GM12872 (cell line): ENCODE data around the gene DNAJC4.
A peak's percentile ranks its signal among the peaks of the same experiment; 100 is the strongest.

Experiments
- CTCF ChIP-seq: IDR thresholded peaks from 3 replicates; pipeline ENCODE4 v1.5.1; 2011; ENCODE audit warnings: low read depth, mild to moderate bottlenecking, low read length, moderate library complexity; ENCODE audit not compliant: insufficient read depth

DNAJC4 gene

GRCh38 chr11:64249563-64250414 lies 19.4 kb downstream of the DNAJC4 start:
- TF ChIP-seq CTCF: no peak

- TF ChIP-seq CTCF: no peak
These were observed 20.2 kb downstream of the DNAJC4 start for GRCh38 chr11:64250415-64251015.

- peak; percentile 64 for TF ChIP-seq CTCF
These were observed 20.8 kb downstream of the DNAJC4 start, which contains the start of gene PLCB3 for GRCh38 chr11:64251016-64251752. PLCB3 (plus strand) TSS chr11:64251530; CDS start chr11:64251650, 120 bp downstream.

GRCh38 chr11:64251753-64252002 lies 21.3 kb downstream of the DNAJC4 start:
- TF ChIP-seq CTCF: no peak

- peak; percentile 61 for TF ChIP-seq CTCF
These were observed 21.9 kb downstream of the DNAJC4 start for GRCh38 chr11:64252003-64252872.

GRCh38 chr11:64253043-64253442 lies 22.7 kb downstream of the DNAJC4 start:
- TF ChIP-seq CTCF: no peak
